ENCODE data around the gene CCDC57.

The CCDC57 gene

GRCh38 chr17:82101767-82102679, 110.6 kb downstream of the CCDC57 start:
- DNase-seq: no peak

- DNase-seq: no peak
Measured at GRCh38 chr17:82101301-82101715, 111.3 kb downstream of the CCDC57 start.

DNA sequence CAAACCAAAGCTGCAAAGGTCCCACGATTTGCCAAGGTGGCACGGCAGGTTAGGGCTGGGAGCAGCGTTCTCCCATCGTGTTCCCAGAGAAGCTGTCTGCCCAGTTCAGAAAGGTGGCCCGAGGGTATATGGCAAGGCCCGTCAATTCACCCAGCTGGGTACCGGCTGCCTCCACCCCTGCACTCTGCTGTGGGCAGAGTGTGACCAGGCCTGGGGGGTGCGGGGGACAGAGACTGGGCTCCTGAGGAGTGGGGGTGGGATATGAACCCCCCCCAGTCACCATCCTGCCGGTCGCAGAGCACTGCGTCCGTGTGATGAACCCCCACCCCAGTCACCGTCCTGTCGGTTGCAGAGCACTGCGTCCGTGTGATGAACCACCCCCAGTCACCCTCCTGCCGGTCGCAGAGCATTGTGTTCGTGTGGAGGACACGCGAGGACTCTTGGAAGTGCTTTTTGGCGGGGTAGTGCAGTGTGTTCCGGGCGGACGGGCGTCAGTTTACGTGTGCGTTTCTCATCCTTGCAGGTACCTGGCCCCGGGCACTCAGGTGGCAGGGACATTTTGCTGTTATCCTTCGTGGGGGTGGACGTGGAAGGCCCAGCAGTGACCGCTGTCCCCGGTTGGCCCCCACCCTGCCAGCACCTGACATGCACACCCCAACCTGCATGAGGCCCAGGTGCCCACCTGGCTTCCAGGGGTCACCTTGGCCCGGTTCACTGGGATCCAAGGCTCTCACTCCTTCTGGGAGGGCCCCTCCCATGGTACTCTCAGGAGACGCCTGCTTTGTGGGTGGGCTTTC, 111.9 kb downstream of the CCDC57 start:
- DNase-seq: no peak

DNA sequence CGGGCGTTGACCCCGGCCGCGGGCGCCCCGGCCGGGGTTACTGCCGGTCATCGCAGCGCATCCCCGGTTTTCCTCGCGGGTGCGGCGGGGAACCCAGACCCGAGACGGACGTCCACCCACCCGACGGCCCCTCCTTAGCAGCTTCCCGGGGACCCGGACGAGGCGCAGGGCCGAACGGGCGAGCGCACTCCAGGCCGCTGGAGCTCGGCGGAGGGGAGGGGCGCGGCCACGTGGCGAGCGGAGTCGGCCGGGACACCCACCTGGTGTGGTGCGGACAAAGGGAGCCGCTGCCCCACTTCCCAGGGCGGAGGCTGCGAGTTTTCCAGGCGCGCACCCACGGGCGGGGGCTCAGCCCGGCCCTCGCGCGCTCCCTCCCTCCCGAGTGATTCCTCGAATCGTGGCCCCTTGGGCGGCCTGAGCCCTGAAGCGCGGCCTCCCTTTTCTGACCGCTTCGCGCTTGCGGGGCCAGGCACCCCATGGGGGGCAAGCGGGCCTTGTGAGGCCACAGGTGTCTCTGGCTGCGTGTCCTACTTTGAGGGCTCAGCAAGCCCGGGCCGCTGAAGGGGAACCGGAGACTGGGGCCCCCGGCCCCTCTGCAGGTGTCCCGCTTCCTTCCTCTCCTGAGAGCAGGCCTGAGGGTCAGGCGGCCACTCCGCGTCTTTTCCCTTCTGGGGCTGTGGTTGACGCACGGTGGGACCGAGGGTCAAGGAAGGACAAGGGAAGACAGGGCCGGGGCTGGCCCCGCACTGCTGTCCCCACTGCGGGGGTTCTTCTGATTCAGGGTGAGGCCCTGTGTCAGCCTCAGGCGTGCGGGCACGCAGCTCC, 113.5 kb downstream of the CCDC57 start:
- DNase-seq: no peak

DNA sequence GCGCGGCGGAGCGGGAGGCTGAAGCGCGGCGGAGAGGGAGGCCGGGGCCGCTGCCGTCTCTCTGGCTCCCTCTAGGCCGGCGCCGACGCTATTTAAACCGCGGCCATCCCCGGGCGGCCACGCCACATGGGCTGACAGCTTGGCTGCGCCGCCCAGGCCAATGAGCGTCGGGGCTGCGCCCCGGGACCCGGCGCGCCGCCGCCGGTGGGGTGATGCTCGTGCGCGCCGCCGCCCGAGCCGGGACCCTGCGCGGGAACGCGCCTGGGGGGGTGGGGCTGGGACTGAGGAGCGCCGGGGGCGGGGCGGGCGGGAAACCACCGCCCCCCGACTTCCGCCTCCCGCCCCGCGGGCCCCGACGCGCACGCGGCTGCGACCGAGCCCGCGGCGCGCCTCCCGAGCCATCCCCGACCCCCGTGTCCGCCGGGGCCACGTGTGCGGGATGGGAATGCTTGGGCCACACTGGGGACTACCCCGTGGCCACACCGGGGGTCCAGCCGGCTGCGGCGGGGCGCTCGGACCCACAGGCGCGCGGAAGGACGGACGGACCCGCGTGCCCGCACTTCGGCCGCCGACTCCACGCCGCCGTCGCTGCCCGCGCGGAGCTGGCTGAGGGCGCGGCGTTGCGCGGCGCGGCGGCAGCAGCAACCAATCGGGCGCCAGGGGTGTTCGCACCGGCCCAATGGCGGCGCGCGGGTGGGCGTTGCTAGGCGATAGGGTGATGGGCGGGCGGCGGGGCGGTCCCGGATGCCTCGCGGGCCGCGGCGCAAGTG, 114.3 kb downstream of the CCDC57 start, which contains the start of gene FASN:
FASN (minus strand) TSS at position 68 of the 770 bp plus-strand sequence. CDS start 1,791 bp downstream, outside the sequence.
- DNase-seq: peak; percentile 88

DNA sequence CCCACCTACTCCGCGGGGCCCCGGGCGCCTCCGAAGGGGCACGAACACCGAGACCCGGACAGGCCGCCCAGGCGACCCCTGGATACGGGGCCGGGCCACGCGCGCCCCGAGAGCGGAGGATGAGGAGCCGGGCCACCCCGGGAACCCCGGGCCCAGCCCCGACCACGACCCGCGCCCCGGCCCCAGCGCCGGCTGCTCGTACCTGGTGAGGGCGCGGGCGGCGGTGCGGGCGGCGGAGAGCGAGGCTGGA, 114.8 kb downstream of the CCDC57 start:
- no peak for DNase-seq

GRCh38 chr17:82097184-82097918, 115.3 kb downstream of the CCDC57 start:
- peak; percentile 60 for DNase-seq

DNA sequence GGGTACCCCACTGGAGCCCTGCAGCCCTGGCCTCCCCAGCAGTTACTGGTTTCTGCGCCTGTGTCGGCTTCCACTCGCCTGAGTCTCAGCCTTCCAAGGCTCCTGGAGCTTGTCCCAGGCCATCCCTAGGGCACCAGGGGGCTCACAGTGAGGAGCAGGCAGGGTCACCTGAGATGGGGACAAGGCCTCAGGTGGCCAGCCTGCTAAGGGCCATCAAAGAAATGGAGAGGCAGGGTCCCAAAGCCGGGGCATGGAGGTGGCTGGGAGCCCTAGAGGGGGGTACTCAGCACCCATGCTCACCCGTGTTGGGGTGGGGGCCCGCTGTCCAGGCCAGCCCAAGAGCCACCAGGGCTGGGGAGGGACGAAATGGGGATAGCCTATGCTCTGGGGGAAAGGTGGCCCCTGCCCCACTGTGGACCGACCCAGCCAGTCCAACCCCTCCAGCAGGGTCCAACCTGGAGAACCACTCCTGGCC, 115.9 kb downstream of the CCDC57 start:
- DNase-seq: no peak

- DNase-seq: no peak
Measured at GRCh38 chr17:82095777-82096708, 116.6 kb downstream of the CCDC57 start.

GRCh38 chr17:82094931-82095776, 117.5 kb downstream of the CCDC57 start:
- no peak for DNase-seq

- no peak for DNase-seq
Measured at GRCh38 chr17:82092995-82093751, 119.5 kb downstream of the CCDC57 start.

DNA sequence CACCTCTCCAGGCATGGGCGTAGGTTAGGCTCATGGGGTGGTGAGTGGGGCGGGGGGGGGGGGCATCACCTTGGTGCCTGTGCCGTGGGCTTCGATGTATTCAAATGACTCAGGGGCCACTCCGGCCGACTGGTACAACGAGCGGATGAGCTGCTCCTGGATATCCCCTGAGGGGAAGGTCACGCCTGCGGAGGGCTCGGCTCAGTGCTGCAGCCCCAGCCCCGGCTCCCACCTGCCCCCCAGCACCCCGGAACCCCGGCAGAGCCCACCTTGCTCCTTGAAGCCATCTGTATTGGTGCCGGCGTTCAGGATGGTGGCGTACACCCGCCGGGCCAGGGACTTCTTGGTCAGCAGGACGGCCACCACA, 120.0 kb downstream of the CCDC57 start:
- DNase-seq: no peak

- no peak for DNase-seq
Measured at GRCh38 chr17:82092094-82092586, 120.5 kb downstream of the CCDC57 start.

GRCh38 chr17:82091264-82092066, 121.2 kb downstream of the CCDC57 start:
- DNase-seq: no peak

DNA sequence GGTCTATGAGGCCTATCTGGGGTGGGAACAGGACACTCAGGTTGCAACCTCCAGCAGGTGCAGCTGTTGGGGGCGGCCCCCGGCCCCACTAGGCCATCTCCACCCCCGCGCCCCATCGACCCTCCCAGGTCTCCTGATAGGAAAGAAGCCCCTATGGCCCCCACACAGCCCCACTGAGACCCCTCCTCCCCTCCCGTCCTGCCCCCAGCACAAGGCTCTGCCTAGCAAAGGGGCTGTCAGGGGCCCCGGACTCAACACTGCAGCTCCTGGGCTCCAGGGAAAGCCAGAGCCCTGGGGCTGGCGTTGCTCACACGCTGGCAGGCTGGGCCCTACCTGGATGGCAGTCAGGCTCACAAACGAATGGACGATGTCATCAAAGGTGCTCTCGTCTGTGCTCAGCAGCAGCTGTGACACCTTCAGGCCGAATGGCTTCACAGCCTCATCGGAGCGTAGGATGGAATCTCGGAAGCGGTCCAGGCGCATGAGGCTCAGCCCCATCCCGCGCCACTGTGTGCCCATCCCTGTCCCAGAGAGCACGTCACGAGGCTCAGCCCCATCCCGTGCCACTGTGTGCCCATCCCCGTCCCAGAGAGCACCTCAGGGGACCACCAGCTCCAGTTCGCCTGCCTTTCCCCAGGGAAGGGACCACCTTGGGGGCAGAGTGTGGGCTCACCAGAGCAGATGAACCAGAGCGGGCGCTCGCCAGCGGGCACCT, 121.9 kb downstream of the CCDC57 start:
- no peak for DNase-seq

GRCh38 chr17:82089723-82090548, 122.7 kb downstream of the CCDC57 start:
- no peak for DNase-seq
